DMS53 (cell line): Measurements from ENCODE around the gene OGFOD3.
A peak's percentile ranks its signal among the peaks of the same experiment; 100 is the strongest.

ENCODE experiments used
- DNase-seq: peaks from one replicate; lab custom pipeline; 2025; lab: John Stamatoyannopoulos, UW

The OGFOD3 gene

DNA sequence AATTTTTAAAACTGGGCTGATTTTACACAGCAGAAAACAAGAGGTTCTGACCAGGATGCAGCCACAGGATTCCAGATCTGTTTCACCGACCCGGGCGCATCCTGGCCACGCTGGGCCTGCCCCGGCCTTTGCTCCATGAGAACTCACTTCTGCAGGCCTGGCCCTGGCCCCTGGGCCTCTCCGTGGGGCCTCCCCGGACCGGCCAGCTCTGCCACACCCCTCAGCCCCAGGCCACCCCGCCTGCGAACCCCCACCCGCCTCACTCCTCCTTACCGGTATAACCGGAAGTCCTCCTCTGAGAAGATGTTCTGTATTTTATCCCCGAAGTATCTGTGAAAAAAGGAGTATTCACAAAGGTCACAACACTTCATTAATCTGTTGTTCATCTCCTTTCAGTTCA, 13.3 kb downstream of the OGFOD3 start:
- no peak for DNase-seq

DNA sequence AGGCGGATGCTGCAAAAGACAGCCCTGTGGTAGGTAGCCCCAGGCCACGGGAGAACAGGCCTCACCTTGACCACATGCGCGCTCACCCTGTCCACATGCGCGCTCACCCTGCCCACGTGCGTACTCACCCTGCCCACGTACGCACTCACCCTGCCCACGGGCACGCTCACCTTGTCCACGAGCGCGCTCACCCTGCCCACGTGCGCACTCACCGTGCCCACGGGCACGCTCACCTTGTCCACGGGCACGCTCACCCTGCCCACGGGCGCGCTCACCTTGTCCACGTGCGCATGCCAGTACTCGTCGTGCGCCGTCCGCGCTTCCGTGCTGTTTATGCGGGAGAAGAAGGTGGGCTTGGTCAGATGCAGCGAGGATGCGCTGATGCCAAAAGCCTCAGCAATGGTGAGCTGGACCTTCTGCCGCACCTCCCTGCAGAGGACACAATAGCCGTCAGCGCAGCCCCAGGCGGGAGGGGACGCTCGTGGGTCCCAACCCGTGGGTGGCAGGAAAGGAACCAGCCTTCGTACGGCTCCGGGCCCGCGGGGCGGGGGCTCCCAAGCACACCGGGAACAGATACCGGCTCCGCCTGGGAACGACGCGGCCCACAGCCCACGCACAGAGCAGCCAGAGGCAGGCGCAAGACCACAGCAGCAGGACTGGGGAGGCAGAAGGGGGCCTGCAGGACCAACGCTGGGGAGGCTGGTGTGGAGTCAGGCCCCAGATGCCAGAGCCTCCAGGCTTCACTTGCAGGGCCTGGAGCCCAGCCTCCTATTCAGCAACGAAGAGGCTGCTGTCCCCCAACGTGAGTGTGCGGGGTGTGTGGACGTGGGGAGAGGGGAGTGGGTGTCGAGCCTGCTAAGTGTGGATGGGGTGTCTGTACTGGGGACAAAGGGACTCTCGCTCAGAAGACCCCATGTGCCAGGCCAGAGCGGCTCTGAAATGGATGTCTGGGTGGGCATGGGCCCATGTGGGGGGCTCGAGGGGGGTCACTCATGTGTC, 14.4 kb downstream of the OGFOD3 start:
- no peak for DNase-seq

DNA sequence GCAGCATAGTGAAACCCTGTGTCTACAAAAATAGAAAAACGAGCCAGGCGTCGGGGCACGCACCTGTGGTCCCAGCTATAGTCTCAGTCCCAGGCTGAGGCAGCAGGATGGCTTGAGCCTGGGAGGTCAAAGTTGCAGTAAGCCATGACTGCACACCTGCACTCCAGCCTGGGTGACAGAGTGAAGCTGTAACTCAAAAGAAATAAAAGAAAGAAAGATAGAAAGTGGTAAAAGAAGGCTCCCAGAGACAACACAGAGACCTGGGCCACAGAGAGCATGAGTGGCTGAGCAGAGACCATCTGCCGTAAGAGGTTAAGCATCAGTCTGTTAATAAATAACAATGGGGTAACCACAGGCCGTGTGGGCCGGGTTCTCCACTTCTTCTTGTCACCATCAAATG, 15.5 kb downstream of the OGFOD3 start:
- DNase-seq, result peak; percentile 56

DNA sequence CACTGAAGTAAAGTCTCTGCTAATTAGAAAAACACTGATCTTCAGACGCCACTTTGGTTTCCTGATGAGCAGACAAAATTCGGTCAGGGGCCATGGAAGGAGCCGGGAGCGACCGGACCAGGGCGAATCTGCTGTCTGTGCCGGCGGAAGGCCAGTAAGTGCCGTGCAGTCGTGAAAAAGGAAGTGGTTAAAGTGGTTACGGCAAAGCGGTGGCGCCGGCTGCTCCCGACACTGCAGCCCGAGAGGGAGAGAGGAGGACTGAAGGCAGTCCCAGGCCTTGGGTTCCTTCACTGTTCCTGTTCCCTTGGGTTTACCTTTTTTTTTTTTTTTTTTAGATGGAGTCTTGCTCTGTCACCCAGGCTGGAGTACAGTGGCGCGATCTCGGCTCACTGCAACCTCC, 17.6 kb downstream of the OGFOD3 start:
- no peak for DNase-seq

DNA sequence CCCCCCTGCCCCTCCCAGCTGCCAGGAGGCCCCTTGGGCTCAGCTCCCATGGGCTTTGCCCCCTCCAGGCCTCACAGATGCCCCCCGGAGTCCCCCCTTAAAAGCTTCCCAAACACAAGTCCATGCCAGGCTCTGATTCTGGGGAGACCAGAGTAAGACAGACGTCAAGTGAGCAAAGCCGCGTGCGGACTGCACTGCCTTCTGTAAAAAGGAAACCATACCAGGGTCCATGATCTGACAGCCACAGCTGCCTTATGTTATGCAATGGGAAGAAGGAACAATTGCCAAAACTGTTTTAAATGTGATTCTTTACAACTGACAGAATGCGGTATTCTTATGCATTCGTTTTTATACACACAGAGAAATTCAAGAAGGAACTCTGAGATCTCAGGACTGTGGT, 18.2 kb downstream of the OGFOD3 start:
- no peak for DNase-seq

DNA sequence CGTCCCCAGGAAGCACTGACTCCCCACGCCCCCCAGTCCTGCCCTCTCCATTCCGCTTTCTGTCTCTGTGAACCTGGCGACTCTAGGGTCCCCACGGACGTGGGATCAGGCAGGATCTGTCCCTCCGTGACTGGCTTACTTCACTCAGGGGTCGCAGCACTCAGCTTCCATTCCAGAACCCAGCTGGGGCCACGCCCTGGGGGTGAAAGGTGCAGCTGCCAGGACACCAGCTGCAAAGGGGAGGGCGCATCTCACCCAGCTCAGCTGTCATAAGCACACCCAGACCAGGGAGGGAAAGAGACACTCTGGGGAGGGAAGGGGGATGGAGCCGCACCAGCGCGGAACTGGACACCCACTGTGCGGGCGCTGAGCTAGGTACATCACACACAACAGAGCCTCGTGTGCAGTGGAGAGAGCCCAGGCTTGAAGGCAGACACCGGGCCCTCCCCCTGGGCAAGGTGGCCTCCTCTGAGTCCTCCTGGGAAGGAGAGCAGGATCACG, 18.7 kb downstream of the OGFOD3 start:
- no peak for DNase-seq

DNA sequence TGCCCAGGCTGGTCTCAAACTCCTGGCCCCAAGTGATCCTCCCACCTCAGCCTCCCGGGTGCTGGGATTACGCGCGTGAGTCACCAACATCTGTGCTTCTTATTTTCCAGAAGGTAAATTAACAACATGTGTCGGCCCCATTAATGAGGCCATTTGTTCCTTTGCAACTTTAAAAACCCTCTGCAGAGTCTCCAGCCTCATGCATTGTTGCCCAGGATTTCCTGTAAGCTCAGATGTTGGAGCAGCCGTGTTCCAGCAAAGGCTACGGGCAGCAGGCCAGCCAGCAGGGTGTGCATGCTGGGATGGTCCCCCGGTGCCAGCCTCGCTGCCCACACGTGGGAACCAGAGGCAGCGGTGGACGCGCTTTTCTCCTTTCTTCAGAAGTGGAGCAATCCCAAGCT, 19.3 kb downstream of the OGFOD3 start:
- DNase-seq, result no peak

DNA sequence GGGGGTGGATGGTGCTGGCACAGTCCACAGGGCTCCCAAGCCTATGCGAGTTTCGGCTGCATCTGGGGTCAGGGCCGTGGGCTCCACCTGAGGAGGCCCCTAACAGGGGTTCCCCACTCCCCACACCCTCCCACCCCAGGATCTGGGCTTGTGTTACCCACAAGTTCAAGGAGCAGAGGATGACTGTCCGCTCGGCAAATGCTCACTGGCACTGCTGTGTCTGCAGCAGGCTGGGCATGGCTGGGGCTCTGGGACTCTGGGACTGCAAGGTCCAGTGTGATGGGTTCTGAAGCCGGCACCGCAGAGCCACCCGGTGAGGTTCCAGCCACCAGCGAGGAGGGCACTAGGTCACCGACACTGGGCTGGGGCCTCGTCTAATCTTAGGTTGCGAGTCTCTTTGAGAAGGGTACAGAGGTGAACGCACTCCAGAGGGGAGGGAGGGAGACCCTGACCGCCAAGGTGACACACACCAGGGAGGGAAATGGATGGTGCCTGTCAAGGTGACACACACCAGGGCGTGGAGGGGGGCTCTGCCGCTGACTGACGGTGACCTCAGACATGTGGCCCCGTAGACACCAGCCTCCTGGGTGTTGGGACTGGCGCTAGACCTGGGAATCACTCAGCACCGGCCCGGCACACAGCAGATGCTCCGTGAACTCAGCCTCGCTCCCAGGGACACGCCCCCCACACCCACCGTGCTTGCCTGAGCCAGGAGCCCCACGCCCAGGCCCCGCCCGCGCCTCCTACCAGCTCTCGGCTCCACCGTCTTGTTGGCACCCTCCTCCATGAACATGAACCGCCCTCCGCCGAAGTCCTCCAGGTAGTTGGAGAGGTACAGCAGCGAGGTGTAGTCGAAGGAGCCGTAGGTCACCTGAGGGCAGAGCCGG, 20.7 kb downstream of the OGFOD3 start:
- DNase-seq, result no peak

DNA sequence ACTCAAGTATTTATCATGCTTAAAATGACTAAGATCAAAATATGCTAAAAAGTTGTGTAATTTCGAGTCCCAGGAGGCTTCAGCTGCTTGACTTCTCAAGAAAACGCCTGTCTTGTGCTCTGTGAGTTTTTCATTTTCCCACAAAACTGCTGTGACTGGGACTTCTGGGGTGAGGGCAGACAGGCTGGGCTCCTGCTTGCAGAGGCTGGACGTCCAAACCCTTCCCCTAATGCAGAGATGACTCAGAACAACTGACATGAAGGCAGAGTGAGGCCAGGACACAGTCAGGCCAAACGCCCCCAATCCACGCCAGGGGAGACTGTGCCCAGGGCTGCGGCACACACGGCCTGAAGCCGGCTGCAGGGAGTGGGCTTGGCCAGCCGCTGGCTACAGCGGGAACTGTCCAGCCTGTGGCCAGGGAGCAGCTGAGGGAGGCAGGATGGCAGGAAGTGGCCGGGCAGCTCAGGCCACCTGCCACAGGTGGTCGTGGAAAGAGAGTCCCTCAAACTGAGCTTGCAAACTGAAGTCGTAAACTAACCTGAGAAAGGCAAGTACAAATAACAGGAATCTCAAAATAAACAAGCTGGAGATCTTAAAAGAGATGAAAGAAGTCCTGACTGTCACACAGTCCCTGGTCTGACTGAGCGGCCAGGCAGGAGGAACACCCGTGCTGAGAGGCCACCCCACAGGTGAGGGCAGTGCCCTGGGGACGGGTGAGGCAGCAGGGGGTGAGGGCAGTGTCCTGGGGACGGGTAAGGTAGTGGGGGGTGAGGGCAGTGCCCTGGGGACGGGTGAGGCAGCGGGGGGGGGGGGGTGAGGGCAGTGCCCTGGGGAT, 21.6 kb downstream of the OGFOD3 start:
- DNase-seq, result no peak

DNA sequence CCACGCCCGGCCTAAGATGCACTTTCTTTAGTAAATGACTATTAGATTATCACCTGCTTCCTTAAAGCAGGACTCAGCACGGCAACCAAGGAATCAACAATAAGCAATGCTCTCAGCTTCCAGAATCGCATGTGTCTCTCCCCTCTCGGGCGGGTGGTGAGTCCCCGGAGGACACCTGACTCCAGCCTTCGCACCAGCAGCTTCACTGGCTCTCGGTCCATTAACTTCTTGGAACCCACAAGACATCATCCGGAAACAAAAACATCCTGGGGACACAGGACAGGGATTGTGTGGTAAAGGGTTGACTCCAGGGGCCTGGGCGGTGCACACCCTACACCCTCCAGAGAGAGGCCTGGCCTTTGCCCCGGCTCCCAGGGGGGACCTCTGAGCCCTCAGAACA, 24.1 kb downstream of the OGFOD3 start:
- no peak for DNase-seq

DNA sequence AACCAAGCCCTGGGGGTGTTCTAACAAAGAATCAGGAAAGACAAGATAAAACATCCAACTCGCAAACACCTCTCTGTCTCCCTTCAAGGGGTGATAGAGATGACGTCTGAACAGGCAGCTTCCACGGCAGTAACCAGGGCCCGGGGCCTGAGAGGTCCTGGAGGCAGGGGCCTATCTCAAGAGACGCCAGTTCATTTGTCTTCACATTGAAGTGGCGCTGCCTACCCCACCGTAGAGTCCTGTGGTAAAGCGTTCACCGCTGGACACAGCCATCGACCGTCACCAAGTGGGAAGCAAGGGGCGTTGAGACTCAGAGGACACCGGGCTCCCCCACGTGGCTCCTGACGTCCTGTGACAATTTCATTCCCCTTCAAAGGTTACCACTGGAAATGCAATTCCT, 25.4 kb downstream of the OGFOD3 start:
- no peak for DNase-seq

DNA sequence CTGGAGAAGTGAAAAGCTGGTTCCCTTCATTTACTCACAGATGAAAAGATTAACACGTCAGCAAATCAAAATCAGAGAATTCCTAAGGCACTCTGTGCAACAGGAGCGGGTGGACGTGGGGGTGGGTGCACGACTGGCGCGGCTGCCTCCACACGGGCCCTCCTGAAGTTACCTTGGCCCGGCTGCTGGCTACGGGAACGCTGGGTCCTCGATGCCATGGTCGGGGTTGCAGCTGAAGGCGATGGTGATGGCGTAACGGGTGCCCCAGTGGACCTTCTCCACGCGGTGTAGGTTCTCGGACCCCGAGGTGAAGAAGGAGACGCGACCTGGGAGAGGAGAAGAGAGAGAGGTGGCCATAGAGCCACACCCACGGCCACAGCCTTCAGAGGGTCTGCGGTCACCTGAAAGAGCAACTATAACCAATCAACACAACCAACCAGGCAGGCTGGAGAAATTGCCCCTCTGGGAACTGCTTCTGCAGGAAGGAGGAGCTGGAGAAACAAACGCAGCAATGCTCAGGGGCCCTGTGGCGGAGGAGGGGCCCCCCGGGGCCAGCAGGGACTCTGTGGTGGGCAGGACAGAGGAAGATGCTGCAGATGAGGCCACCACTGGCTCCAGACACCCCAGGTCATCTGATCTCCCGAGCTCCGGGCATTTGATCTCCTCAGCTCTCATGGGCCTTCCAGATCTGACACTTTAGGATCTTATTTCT, 26.0 kb downstream of the OGFOD3 start:
- no peak for DNase-seq

DNA sequence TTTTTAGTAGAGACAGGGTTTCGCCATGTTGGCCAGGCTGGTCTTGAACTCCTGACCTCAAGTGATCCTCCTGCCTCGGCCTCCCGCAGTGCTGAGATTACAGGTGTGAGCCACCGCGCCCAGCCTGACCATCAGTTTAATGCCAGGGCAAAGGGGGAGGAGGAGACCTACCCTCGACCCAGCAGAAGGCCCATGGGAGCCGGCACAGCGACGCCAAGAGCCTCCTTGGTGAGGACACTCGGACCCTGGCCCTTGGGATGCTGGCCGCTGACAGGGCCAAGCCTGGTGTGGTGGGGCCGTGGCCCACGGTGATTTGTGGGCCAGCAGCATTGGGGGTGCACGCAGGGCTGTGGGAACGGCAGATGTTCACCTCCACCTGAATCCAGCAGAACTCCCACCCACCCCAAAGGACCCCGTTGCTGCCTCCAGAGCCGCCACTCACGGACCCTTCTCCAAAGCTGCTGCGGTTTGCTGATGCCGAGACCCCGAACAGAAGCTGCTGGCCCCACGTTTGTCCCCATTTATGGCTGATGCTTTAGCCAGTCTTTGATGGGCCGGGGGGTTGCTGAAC, 26.8 kb downstream of the OGFOD3 start:
- no peak for DNase-seq

DNA sequence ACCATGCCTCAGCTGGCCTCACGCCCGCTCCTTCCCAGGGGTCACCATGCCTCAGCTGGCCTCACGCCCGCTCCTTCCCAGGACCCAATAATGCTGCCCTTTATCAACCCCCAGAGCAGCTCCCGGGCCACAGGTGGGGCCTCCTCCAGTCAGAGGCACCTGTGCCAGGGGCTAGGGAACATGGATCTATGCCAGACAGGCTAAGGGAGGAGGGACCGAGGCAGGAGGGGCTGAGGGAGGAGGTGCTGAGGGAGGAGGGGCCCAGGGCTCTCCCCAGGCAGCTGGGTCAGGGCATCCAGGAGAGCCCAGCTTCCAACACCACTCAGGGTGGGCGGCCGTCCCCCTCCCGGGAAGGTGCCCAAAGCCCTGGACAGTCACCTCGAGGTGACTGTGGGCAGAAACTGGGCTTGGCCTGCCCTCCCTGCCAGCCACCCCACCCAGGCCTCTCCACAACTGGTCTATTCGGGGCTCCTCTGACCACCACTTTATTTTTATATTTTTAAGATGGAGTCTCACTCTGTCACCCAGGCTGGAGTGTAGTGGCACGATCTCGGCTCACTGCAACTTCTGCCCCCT, 27.4 kb downstream of the OGFOD3 start:
- DNase-seq, result no peak

DNA sequence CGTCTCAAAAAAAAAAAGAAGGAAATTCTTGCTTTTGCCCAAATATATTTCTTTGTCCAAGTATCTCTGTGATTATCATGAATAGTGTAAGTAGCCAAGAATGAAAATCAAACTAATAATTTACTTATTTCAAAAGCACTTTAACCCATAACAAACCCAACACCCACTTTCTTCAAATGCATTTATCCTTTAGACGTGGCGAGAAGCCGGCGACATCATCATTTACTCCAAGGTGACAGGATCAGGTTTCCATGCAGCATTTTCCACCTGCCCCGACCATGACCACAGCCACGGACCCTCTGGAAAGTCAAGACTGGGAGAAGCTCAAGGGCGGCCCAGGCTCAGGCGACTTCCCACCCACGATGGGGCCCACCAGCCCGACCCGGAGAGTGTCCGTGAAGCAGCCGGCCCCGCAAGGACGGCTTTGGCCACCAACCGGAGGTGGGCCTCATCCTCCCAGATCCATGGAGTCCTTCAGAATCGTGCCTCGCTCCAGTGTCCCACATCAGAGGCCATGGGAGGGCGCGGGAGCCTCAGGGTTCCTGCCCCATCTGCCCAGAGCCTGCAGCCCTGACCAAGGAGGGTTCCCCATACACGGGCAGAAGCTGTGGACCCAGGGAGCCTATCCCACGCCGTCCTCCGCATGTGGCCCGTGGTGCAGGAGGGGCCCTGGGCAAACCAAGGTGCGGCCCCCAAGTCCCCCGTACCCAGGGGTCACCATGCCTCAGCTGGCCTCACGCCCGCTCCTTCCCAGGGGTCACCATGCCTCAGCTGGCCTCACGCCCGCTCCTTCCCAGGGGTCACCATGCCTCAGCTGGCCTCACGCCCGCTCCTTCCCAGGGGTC, 28.1 kb downstream of the OGFOD3 start:
- DNase-seq, result no peak

DNA sequence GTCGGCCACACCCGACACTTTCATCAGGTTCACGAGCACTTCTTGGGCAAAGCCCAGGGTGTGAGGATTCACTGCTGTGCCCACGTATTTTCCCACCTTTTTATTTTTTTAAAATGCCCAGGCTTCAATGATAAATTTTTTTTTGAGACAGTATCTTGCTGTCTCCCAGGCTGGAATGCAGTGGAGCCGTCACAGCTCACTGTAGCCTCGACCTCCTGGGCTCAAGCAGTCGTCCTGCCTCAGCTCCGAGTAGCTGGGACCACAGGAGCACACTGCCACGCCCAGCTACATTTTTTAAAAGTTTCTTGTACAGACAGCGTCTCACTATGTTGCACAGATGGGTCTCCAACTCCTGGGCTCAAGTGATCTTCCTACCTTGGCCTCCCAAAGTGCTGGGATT, 29.0 kb downstream of the OGFOD3 start:
- DNase-seq, result no peak

DNA sequence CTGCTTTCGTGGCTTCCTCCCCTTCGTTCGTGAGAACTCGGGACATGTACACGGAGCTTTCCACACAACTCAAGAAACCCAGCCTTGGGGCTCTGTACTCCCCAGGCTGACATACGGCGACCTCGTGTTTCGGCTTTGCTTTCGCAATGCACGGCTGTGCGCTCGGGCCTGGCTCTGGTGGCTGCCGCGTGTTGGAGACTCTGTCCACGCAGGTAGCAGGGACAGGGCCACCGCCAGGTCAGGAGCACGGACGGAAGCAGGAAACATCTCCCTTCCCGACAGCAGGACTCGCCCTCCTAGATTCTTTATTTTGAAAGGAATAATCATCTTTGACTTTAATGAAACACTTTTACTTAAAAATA, 29.5 kb downstream of the OGFOD3 start:
- DNase-seq, result no peak

DNA sequence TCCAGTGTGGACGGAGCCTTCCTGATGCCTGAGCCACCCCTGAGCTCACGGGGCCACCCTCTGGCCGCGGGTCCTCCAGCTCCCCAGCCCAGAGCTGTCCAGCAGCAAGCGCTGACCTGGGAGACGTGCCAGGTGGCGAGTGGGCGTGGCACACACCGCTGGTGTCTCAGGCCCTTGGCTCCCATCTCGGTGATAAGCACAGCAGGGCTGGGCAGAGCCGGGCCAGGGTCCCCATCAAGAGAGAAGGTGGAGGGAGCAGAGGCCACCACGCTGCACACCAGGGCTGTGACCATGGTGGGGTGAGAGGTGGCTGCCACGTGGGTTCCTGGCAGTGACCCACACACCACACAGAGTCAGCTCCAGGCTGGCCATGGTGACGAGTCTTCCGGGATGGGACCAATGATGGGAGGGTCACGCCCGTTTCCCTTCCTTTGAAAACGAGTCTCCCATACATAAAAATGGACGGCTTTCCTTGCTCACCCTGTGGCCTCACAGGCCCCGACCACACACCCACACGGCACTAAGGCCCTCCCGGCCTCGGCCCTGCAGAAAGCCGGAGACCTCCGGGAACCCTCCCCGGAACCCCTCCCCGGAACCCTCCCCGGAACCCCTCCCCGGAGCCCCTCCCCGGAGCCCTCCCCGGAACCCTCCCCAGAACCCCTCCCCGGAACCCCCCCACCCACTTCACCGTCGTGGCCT, 30.0 kb downstream of the OGFOD3 start:
- DNase-seq, result peak; percentile 82

DNA sequence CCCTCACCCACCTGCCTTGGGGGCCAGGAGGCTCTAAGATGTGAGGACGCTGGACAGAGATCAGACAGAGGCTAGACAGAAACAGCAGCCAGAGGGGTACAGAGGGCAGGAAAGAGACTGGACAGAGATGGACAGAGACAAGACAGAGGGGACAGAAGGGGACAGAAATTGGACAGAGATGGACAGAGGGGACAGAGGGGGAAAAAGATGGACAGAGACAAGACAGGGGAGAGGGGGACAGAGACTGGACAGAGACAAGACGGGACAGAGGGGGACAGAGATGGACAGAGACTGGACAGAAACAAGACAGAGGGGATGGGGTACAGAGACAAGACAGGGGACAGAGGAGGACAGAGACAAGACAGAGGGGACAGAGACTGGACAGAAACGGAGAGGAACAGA, 30.7 kb downstream of the OGFOD3 start:
- DNase-seq, result no peak
